GM19023 (cell line): Measurements from ENCODE around the gene GEMIN5.

Experiments used
- ATAC-seq: cut with Tn5 transposase; IDR thresholded peaks from one replicate; pipeline ENCODE4 v1.9.1; 2021; ENCODE audit warnings: mild to moderate bottlenecking, moderate library complexity; ENCODE audit not compliant: unreplicated experiment

Gene GEMIN5

DNA sequence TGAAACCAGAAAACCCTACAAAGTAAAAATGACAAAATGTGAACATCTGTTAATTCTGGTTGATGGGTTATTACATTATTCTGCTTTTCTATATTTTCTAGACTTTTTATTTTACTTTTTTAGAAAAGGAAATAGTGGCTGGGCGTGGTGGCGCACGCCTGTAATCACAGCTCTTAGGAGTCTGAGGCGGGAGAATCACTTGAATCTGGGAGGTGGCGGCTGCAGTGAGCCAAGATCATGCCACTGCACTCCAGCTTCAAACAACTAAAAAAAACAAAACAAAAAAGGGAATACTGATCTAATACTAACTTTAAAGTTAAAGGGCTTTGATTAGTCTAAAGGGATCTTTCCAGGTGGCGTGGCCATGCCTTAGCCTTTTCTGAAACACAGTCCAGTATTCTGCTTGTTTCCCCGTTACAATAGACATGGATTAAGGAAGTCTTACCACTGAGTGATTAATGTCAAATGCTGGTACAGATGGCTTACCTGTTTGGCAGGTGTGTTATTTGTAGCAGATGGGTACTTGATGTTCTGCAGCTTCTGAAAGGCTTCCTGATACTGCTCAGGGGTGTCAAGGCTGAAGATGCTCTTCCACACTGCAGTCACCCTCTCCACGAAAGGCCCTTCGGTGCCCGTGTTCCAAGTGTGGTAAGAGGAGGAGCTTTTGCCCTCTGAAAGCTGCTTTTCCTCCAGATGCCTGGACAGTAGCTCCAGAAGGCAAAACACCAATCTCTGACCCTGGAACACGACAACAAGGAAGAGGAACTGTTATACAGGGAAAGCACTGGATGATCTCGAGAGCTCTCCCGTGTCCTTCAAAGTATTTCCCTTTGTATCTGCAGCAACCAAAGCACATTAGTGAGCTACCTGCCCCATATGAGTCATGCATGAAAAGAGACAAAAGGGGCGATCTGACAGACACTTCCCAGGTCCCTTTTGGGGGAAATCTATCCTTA is 42.1 kb downstream of the GEMIN5 start:
- ATAC-seq: no peak

DNA sequence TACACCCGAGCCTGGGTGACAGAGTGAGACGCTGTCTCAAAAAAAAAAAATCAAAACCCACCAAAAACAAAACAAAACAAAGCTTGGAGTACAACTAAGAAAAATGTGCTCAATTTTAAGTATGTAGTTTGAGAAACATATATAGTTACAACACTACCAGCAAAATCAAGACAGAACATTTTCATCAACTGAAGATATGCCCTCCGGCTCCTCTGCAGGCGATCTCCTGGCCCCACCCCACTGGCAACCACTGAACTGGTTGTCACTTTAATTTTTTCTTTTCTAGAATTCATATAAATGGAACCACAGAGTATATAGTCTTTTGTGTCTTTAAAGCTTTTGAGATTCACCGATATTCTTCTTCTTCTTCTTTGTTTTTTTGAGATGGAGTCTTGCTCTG is 44.6 kb downstream of the GEMIN5 start:
- ATAC-seq: no peak

DNA sequence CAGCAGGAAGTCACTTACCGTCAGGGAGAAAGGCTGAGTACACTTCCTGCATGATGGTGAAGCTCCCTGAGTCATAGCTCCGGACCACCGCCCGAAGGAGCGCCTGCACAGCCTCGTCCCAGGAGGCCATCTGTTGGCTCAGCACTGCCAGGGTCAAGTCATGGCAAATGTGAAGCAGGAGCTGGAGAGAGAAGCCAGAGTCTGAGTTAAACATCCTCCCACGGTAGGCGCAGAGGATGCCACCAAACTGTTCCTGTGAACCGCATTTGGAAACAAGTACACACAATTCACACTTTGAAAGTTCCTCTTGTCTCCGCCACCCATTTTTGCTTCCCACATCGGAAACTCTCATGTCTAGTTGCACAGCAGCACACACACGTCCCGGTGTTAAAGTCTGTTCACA is 45.6 kb downstream of the GEMIN5 start:
- ATAC-seq: no peak

DNA sequence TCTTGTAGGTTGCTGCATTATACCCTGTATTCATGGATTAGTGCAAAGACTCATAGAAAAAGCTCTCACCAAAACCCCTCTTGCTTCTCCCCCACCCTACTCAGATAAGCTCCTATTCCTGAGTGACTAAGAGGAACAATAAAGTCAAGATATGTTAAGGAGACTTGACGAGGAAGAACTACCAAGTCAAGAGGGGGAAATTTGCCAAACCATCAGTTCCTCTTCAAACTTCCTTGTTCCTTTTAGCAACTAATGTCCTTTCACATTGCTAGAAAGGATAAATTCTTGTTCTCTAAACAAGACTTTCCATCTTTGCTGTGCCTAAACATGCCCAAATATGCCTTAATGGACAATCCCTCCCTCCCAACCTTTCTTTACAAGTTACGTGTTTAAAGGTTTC is 52.6 kb downstream of the GEMIN5 start:
- ATAC-seq: no peak

DNA sequence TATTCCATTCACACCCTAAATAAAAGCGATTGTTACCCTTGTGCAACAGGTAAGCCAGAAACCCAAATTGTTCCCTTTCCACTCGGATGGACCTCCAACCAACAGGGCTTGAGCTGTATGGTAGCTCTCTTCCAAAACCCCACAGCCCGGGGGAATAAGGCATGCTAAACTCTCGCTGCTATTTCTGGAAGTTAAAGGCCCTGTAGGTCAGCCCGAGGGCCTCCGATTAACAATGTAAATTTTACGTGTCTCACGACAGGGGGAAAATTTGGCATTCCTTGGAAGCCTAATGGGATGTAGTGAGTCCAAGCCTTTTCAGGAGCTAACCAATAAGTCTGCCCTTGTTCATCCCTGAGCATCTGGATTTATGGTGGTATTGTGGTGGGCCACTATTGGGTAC is 53.6 kb downstream of the GEMIN5 start:
- ATAC-seq: no peak

DNA sequence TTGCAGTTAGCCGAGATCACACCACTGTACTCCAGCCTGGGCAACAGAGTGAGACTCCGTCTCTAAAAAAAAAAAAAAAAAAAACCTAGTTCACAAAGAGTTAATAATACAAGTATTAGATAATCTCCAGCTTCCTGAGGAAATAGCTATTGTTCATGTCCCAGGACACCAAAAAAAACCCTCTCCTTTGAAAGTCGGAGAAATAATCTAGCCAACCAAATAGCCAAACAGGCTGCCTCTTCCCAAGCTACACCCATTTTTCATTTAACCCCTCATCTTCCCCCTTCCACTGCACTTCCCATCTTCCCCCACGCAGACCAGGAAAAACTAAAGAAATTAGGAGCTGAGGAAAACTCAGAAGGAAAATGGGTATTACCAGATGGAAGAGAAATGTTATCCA is 56.0 kb downstream of the GEMIN5 start:
- ATAC-seq: no peak

DNA sequence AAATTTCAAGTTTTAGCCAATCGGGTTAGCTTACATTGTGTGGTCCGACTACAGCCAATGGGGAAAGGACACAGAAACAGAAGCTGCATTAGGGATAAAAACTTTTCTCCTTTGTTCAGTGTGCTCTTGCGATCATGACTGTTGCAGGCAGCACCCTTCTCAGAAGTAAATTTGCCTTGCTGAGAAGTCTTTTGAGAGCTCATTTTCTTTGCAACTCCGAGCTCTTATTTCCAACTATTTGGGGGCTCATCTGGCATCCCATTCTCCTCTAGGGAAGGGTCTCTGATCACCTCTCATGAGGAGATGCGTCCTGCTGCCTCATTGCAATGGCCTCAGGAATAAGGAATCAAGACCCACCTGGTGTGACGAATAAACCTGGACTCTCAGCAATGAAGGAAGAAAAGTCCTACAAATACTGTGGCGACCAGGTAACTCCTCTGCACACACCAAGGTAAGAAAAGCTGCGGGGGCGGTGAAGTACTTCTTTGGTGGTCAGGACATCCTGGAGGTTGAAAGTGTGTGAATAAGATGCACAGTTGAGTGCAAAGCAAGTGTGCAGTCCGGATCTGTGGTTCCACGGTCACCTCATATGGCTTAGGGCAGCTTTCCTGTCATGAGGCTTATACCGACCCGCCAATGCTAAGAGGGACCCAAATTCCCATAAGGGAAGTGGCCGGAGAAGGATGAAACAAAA is 59.2 kb downstream of the GEMIN5 start:
- ATAC-seq: no peak

DNA sequence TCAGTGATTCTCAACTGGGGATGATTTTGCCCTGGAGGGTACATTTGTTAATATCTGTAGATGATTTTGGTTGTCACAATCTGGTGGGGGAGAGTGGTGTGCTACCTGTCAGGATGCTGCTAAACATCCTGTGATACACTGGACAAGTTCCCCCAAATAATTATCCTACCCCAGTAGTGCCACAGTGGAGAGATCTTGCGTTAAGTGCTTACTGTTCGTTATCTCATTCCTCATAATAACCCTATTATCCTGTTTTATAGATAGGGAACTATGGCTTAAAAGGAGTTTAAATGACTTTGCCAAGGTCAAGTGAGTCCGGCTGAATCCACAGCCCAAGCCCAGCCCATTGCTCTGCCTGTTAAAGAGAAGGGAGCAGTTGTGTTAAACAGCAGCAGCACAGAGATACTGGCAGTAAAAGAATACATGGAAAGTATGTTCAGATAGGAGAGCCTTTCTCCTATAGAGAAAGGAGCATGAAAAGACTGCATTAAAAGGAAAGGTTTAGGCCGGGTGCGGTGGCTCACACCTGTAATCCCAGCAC is 64.2 kb downstream of the GEMIN5 start:
- no peak for ATAC-seq

DNA sequence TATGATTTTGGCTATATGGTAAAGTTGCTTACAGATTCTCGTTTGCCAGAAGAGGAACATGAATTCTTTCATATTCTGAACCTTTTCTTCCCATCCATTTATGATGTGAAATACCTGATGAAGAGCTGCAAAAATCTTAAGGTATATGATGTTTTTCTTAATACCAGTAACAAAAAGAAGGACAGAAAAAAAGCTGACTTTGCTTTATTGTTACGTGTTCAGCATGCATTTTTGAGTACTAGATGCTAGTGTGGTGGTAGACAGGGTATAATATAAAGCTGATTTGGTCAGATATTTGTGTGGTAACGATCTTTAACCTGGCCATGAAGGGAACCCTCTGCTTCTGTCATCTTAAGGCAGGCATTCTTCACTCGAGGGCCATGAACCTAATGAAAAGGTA is 66.3 kb downstream of the GEMIN5 start:
- no peak for ATAC-seq

DNA sequence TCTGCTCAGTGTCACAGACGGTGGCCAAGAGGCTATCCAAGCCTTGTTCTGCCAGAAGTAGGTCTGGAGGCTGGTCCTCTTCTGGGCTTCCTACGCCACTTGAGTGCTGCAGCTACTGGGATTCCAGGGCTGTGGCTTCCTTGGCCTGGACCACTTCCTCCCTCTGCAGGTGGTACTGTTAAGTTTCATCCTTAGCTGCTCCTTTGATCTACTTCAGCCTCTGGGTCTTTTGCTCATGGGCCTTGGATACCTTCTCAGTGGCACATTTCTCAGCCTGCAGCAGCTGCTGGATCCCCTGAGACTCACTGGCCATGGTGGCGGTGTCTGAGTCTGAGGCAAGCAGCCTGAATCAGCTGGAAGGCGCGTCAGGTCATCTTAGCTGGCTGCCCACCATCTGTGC is 69.3 kb downstream of the GEMIN5 start:
- no peak for ATAC-seq

DNA sequence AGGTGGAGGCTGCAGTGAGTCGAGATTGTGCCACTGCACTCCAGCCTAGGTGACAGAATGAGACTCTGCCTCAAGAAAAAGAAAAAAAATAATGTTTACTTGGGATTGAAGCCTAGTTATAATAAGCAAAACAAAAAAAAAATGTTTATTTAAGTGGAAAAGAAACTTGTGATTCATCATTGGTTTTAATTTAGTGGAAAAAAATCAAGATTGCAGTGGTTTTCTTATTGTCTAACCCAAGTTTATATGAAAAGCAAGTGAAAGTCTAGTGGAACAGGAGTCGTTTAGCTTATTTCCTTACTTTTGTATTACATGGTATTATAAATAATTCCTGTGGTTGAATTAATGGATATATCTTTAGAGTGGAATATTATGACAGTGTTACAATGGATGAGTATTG is 71.2 kb downstream of the GEMIN5 start:
- no peak for ATAC-seq

DNA sequence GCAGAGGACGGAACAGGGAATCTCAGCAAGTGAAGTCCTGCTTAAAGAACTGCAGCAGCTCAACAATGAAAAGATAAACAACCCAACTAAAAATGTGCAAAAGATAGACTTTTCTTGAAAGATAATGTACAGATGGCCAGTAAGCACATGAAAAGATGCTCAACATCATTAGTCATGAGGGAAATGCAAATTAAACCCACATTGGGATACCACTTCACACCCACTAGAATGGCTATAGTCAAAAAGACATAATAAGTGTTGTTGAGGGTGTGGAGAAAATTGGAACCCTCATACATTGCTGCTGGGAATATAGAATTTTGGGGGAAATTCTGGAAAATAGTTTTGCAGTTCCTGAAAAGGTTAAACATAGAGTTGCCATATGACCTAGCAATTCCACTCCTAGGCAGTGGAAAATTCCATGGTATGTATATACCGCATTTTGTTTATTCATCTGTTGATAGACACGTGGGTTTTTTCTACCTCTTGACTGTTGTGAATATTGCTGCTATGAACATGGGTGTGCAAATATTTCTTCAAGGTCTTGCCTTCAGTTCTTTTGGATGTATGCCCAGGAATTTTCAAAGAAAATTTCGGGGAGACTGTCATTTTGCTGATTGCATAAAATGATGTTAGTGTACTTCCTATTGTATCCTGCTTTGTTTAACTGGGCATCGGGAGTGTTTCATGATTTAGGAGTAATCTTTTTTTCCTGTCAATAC is 72.4 kb downstream of the GEMIN5 start:
- no peak for ATAC-seq

DNA sequence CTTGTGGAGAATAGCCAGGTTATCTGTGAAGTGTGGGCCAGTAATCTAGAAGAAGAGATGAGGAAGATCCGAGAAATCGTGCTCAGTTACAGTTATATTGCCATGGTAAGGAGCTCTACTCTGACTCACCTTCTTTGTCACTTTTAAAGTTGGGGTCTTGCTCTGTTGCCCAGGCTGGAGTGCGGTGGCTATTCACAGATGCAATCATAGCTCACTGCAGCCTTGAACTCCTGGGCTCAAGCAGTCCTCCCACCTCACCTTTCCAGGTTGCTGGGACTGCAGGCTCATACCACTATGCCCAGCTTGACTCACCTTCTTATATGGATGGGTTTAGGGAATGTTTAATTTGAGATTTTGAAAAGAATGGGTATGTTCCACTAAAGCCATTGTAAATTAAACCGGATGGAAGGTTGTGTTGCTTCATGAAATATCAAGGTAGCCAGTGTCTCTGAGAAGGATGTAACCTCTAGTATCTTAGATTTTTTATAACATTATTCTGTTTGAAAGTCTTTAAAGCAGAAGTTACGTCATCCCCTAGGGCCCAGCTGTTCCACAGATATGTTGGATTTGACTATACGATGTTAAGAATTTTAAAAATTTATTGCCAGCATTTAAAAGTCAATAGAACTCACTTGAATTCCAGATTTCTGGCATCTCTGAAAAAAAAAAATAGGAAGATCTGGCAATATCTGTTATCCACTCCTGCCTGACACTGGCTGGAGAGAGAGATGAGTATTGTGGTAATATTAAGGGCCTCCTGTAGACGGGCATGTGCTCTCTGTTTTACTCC is 74.5 kb downstream of the GEMIN5 start:
- no peak for ATAC-seq

DNA sequence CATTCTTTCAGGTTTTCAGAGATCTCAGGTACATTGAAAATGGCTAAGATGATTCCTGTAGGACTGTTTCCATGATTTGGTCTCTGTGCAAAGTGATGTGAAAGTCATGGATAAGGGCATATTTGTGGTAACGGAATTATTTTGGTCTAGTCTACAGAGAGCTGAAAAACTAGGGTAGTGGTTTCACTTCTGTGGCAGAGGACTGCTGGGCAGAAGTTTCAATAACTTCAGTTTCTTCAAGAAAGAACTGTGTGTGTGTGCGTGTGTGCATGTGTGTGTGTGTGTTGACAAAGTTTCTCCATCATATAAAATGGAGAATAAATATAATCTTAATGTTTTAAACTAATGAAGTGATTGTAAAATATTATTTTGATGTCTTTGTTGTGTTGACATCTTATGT is 75.2 kb downstream of the GEMIN5 start:
- no peak for ATAC-seq

DNA sequence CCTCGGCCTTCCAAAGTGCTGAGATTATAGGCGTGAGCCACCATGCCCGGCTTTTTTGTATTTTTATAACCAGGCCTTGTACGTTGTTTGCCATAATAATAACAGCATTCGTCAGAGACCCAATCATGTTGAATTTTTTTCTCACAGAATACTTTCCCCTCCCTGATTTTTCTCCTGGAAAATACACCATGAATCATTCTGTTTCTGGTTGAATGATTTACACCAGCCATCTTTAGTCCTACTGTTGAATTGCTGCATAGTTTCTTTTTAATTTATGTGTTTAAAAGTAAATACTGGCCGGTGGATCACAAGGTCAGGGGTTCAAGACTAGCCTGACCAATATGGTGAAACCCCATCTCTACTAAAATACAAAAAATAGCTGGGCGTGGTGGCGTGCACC is 76.1 kb downstream of the GEMIN5 start:
- no peak for ATAC-seq

DNA sequence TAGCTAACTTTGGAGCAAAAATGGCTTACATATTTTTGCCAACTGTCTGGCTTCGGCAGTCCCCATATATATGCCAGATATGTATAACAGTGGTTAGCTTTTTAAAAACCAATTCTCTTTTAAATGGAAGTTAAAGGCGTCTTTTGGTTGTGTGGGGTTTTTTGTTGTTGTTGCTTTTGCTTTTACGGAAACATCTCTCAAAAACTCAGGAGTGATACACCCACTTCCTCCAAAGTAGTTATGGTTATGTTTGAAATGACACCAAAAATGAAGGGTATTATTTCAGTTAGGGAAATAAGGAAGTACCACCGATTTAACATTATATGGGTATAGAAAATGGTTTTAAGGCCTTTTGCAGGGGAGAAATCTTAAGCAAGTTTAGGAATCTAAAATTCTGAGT is 77.2 kb downstream of the GEMIN5 start:
- no peak for ATAC-seq

DNA sequence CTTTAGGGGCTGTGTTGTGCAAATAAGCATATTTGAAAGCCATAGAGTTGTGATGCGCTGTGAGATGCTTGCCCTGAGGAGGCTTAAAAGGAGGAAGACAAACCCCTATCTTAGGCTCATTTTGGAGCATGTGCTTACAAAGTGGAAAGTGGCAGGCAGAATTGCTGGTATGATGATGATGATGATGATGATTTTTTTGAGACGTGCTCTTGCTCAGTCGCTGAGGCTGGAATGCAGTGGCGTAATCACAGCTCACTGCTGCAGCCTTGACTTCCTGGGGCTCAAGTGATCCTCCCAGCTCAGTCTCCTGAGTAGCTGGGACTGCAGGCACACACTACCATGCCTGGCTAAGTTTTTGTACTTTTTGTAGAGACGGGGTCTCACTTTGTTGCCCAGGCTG is 77.9 kb downstream of the GEMIN5 start:
- ATAC-seq: no peak

DNA sequence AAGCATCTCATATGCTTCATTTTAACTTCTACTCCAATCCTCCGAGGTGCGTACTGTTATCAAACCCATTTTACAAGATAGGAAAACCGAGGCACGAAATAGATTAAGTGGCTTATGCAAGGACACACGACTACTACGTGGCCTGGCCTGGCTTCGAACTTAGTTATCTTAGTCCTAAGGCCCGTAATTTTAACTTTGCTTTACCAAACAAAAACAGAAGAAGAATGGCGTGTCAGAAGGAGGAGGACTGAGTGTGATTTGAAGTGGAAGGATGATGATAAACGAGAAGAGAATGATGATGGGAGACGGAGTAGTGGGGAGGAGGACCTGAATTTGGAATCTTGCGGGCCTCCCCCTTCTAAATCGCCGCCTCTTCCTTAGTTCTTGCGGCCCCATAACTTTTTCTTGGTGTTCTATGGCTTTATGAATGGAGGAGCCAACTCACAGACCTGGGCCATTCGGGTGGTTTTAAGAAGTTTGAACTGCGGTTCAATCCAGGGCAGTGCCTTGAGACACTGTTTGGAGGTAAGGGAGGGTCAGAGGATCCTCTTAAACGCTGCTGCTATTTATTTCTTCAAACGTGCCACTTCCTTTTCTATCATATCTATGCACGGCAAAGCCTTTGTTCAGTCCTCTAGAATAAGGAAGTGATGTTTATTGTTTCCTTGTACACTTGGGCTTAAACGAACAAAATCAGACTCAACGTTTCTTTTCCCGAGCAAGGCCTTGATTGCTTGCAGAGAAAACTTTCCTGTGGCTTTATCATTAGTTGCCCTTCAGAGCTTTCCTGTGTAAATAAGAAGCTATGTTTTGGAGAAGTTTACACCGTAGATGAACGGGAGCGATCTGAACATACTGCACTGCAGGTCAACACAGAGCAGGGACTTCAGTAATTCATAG is 78.8 kb downstream of the GEMIN5 start:
- ATAC-seq: no peak

DNA sequence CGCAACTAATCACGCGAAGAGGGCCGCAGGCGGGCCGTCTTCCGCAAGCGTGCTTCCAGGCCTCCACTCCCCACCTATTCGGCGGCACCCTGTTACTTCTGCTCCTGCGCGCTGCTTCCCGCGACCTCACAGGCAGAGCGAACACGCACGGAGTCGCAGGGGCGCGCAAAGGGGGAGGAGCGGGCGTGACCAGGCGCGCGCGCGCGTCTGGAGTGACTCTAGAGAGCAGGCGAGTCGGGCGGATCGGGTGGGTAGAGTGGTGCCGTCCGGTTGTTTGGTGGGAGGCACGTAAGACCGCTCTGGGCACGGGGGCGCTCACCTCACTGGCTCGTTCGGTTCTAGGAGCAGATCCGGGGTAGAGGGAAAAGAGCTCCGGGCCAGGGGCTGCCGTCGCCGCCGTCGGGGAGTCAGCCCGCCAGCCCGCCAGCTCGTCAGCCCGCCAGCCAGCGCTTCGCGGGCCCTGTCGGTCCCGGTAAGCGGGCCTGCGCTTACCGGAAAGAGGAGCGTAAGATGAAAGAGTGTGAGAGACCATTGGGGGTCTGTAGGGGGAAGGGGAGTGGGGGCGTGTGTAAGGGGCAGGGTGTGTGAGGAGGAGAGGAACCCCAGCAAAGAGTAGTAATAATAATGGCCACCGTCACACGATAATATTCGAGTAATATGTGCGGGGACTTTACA is 79.6 kb downstream of the GEMIN5 start, which contains the start of gene CNOT8:
TSS of gene CNOT8 (plus strand) at position 331 of the 675 bp plus-strand sequence. CDS start 4,652 bp downstream, outside the sequence.
- peak; percentile 78 for ATAC-seq
